H1 (cell line): ENCODE data around the gene RPS15. TPM values are rescaled to one million over a fixed set of nuclear protein-coding genes. Genes with fewer than 3 reads are reported as not detected.

Experiments
- CBX5 ChIP-seq: fragments of 300-800, 300-1000 bp; sonication (generic); IDR thresholded peaks from 2 replicates; pipeline ENCODE4 v1.7.1; 2016; ENCODE audit warnings: antibody characterized with exemption, low read length, low read depth
- CTBP2 ChIP-seq: IDR thresholded peaks from 2 replicates; pipeline ENCODE4 v1.7.0; 2011; ENCODE audit warnings: borderline replicate concordance, mild to moderate bottlenecking, moderate library complexity, mixed read lengths, low read length; ENCODE audit not compliant: insufficient read depth, insufficient read length
- GTF2F1 ChIP-seq: IDR thresholded peaks from 2 replicates; pipeline ENCODE4 v1.6.1; 2012; ENCODE audit warnings: low read depth, low read length, improper control_type of control experiment, borderline replicate concordance
- PHF8 ChIP-seq: fragments of 200-600 bp; sonication (generic); conservative IDR thresholded peaks from 2 replicates; pipeline ENCODE4 v1.7.1; 2012; ENCODE audit warnings: low read depth, mild to moderate bottlenecking, inconsistent platforms, low read length, moderate library complexity
- polyA plus RNA-seq, 7 experiments: library from polyadenylated mRNA; depleted of rRNA in 3 of 7; stranded (reverse) in 5 of 7; unstranded in 2 of 7; fragments of >200 nt in 5 of 7; fragments of 200-250 nt in 2 of 7; gene quantifications; 1 replicate in 5 of 7; 2 replicates in 1 of 7; 4 replicates in 1 of 7; pipeline versions ENCODE4 v1.2.1 to v1.2.3, GENCODE V29; 2011 to 2013; ENCODE audit warnings: missing spikeins in 2 of 7, mixed read lengths in 2 of 7
- total RNA-seq: library from RNA; stranded (reverse); fragmentation: NEBNext Ultra II Directional; extraction: Animal tissue kit (Norgen Biotek cat#: 25700); gene quantifications from 2 replicates; pipeline ENCODE4 v1.2.1, GENCODE V29; 2021

RPS15 gene
- total and polyA plus RNA-seq, 2 of the 8 experiments (the other 6 are each of a cell fraction or from before 2014, with no cell fraction given): 1,562 to 3,890 TPM

DNA sequence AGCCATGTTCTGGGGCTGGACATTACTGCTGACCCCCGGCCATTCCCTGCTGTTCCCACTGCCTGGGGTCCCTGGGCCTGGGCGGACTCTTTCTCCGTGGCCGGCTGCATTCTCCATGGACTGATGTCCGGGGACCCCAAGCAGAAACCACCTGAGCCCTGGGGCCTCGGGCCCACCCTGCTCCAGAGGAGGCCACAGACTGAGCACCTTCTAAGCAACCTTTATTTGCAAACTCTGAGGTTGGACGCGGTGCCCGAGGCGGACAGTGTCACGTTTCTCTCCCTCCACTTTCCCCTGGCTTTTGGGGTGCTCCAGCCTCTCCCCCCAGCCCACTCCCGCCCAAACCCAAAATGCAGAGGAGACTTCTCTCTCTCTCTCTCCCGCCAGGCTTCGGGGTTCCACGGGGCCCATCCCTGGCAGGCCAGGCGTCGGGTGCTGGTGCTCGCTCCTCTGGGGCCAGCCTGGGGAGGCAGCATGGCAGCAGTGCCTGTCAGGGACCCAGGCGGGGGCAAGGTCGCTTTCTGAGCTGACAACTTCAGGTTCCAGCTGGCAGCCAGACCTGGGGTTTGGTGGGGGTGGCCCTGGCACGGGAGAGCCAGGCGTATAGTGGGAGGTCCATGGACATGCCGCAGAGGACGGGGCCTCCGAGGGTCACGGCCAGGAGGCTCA is 43.2 kb downstream of the RPS15 start (continued):
- TF ChIP-seq PHF8: no peak
- no peak for TF ChIP-seq CBX5
- TF ChIP-seq GTF2F1: no peak
- no peak for TF ChIP-seq CTBP2
